GM12865 (cell line): Measurements from ENCODE around the gene USF2.
"Not testable (repeated sequence)": the region's sequence is repeated elsewhere in the genome, so short reads cannot be mapped to it uniquely, and the experiment has no call there.

Source experiments
- DNase-seq: peaks from one replicate; pipeline ENCODE4 v3.0.0; 2010; ENCODE audit warnings: low read depth
- H3K4me3 ChIP-seq: 2 replicates; pipeline ENCODE4 v1.5.1; 2011; ENCODE audit warnings: mild to moderate bottlenecking, low read depth, low read length, control low read depth
- TF ChIP-seq, protein P1 (sequence below): IDR thresholded peaks from 2 replicates; pipeline ENCODE4 v1.5.1; 2011; ENCODE audit warnings: low read length, control low read depth, low read depth, inconsistent platforms; ENCODE audit not compliant: insufficient read depth; ENCODE audit errors: missing control alignments

The USF2 gene, protein sequence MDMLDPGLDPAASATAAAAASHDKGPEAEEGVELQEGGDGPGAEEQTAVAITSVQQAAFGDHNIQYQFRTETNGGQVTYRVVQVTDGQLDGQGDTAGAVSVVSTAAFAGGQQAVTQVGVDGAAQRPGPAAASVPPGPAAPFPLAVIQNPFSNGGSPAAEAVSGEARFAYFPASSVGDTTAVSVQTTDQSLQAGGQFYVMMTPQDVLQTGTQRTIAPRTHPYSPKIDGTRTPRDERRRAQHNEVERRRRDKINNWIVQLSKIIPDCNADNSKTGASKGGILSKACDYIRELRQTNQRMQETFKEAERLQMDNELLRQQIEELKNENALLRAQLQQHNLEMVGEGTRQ

DNA sequence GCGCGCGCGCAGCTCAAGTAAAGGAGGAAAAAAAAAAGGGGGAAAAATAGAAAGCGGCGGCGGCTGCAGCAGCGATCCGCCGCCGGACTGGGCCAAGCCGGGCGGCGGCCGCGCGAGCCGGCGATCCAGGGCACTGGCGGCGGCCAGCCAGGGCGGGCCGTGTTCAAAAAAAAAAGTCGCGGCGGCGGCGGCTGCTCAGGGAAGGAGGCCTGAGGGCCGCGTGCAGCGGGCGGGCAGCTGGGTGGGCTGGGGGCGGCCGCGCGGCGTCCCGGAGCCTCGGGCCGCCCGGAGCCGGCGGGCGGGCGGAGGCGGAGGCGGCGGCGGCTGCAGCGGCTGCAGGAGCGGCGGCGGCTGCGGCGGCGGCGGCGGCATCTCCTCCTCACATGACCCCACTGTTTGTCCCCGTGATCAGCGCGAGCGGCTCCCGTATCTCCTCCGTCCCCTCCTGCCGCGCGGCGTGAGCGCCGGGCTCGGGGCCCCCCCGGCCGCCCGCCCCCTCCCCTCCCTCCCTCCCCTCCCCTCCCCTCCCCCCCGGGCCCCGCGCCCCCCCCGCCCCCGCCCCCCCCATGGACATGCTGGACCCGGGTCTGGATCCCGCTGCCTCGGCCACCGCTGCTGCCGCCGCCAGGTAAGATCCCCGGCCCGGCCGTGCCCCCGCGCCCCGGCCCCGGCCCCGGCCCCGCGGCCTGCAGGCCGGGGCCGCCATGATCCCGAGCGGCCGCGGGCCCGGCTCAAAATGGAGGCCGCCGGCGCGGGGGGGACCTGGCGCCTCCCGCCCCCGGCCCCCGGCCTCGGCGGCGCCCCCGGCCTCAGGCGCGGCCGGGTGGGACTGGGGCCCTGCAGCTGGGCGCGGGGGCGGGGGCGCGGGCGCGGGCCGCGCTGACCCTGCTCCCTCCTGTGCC, at the start of gene USF2:
USF2 (plus strand) TSS at position 427 of the 902 bp plus-strand sequence; CDS start at position 567, 140 bp downstream.
- H3K4me3 ChIP-seq, result peak within 1 kb of the TSS; percentile 88
- TF ChIP-seq, protein P1, sequence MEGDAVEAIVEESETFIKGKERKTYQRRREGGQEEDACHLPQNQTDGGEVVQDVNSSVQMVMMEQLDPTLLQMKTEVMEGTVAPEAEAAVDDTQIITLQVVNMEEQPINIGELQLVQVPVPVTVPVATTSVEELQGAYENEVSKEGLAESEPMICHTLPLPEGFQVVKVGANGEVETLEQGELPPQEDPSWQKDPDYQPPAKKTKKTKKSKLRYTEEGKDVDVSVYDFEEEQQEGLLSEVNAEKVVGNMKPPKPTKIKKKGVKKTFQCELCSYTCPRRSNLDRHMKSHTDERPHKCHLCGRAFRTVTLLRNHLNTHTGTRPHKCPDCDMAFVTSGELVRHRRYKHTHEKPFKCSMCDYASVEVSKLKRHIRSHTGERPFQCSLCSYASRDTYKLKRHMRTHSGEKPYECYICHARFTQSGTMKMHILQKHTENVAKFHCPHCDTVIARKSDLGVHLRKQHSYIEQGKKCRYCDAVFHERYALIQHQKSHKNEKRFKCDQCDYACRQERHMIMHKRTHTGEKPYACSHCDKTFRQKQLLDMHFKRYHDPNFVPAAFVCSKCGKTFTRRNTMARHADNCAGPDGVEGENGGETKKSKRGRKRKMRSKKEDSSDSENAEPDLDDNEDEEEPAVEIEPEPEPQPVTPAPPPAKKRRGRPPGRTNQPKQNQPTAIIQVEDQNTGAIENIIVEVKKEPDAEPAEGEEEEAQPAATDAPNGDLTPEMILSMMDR, result no peak
- peak; percentile 87 for DNase-seq

DNA sequence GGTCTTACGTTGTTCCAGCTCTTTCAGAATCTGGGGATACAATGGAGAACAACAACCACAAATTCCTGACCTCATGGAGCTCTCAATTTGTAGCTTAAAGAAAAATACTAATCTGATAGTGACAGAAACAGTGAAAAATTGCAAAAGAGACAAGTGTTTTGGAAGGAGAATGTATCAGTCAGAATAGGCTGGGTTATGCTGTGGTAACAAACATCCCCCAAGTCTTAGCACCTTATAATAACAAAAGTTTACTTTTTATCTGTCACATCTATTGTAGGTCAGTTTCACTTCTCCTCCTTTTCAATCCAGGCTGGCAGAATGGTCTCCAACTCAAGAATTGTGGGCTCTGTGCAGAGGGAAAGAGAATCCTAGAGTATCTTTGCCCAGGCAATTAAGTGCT, 49.8 kb upstream of the USF2 start:
- no peak overlapping the region for H3K4me3 ChIP-seq
- TF ChIP-seq, protein P1, result no peak
- no peak for DNase-seq

DNA sequence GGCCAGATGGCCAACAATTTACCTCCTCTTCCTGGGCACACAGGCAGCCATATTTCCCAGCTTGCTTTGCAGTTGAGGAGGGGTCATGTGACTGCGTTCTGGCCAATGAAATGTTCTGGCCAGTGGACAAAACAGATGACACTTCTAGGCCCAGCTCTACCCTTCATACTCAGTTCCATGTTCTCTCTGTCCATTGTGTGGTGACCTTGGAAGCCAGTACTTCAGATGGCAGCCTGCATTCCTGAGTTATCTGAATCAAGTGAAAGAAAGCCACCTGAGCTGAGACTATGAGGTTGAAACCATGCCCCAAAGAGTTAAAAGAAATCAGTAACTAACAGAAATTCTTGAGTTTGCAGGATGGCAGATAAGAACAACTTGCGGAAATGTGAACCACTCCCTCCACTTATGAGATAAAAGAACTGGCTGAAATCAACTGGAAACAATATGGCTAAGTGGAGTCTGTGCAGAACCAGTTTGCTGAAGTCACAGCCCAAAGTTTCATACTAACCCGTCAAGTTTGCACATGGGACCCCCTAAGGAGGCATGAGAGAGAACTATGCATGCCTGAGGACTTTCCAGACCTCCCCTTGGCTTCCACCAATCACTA, 48.3 kb upstream of the USF2 start:
- TF ChIP-seq, protein P1, result no peak
- no peak overlapping the region for H3K4me3 ChIP-seq
- DNase-seq, result no peak

DNA sequence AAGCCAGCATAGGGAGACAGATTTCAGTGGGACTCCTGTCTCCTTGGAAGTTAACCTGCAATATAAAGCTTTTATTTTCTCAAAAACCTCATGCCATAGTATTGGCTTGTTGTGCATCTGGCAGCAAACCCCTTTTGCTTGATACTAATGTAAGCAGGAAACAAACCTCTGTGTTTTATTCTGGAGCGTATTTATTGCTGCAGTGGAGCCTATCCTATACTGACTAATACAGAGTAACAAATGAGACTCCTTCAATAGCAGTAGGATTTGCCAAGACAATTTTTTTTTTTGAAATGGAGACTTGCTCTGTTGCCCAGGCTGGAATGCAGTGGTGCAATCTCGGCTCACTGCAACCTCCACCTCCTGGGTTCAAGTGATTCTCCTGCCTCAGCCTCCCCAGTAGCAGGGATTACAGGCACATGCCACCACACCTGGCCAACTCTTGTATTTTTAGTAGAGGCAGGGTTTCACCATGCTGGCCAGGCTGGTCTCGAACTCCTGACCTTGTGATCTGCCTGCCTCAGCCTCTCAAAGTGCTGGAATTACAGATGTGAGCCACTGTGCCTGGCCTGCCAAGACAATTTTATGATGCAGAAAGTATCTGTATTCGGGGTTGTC, 47.7 kb upstream of the USF2 start:
- H3K4me3 ChIP-seq, DNase-seq: not testable (repeated sequence)

DNA sequence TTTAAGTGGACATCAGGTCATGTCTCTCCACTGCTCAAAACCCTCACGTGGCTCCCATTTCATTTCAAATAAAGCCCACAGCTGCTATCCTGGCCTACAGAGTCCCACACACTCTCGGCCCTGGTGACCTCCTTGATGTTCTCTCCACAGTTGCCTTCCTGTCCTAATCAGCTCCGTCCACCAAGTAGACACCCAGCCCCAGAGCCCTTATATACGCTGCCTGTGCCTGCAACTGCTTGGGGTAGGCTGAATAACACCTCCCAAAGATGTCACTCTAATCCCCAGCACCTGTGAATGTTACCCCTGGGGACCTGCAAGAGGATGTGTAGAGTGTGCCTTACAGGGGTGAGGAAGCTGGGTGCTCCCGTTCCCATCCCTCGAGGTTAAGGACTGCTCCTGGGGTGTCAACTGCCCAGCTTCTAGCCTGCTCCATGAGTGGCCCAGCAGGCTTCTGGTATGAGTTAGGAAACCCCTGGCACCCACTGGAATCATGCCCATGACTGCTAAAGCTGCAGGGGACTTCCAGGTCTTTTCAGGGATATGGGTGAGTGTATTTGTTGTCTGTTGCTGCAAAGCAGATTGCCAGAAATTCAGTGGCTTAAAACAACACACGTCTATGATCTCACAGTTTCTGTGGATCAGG, 46.3 kb upstream of the USF2 start:
- no peak for DNase-seq
- H3K4me3 ChIP-seq, result no peak overlapping the region
- TF ChIP-seq, protein P1, result no peak

DNA sequence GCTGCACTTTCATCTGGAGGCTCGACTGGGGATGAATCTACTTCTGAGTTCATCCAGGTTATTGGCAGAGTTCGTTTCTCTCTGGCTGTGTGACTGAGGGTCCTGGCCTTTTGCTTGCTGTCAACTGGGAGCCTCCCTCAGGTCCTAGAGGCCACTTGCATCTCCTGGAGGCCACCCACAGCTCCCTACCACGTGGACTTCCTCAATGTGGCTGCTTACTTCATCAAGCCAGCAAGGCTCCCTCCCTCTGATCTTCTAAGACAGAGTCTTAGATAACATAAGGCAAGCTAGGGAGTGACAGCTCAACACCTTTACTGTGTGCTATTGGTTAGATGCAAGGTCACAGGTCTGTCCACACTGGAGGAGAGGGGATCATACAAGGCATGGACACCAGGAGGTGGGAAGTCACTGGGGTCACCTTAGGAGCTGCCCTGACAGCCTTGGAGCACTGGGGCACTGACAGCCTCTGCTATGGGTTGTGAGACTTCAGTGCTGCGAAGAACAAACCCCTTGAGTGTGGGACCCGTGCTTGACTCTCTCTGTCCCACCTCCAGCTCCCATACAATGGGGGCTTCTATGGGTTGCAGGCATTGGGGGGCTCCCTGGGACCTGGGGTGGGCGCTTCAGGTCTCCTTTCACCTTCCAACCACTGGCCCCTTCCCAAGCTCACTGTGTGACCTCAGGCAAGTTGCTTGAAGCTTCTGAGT, 45.5 kb upstream of the USF2 start:
- TF ChIP-seq, protein P1, result no peak

More for the DNA sequence above, 45.5 kb upstream of the USF2 start:
- no peak overlapping the region for H3K4me3 ChIP-seq
- no peak for DNase-seq
